Activated CD4-positive, alpha-beta T cell treated with anti-CD3 and anti-CD28 coated beads for 36 hours (primary cell): ENCODE results near the gene CES5A. TPM values are rescaled to one million over a fixed set of nuclear protein-coding genes. Genes with fewer than 3 reads are reported as not detected.

Experiments
- ATAC-seq: fragments of 200-7000 bp; cut with Tn5 transposase; one replicate; pipeline ENCODE4 v1.10.0; 2021; ENCODE audit warnings: mild to moderate bottlenecking, moderate library complexity
- CTCF ChIA-PET: fragments of 350-600 bp; sonication (Branson Sonifier 250); formaldehyde crosslinking; loops from one replicate; lab custom pipeline; 2021; ENCODE audit warnings: antibody characterized with exemption; lab: Charles Lee
- POLR2A ChIA-PET: fragments of 350-600 bp; sonication (Branson Sonifier 250); formaldehyde crosslinking; loops from one replicate; lab custom pipeline; 2021; ENCODE audit warnings: antibody characterized with exemption, inconsistent platforms; lab: Charles Lee
- DNase-seq: peaks from one replicate; pipeline ENCODE4 v3.0.0-alpha.2; 2020
- H3K27ac Mint-ChIP-seq: one replicate; pipeline ENCODE4 v1.8.0; 2021; ENCODE audit warnings: mixed read lengths
- H3K27me3 Mint-ChIP-seq: one replicate; pipeline ENCODE4 v1.8.0; 2021; ENCODE audit warnings: mixed read lengths
- H3K36me3 Mint-ChIP-seq: one replicate; pipeline ENCODE4 v1.8.0; 2021; ENCODE audit warnings: low read depth, mixed read lengths
- H3K4me1 Mint-ChIP-seq: one replicate; pipeline ENCODE4 v1.8.0; 2021; ENCODE audit warnings: mixed read lengths
- H3K4me3 Mint-ChIP-seq: one replicate; pipeline ENCODE4 v1.8.0; 2021; ENCODE audit warnings: mild to moderate bottlenecking, moderate library complexity, mixed read lengths
- H3K9me3 Mint-ChIP-seq: one replicate; pipeline ENCODE4 v1.8.0; 2021; ENCODE audit warnings: low read depth, mixed read lengths
- intact Hi-C, 2 experiments: fragments of 100-400 bp; cut with DNase I in 1 of 2; cut with micrococcal nuclease in 1 of 2; formaldehyde crosslinking; loops; one replicate each; pipeline versions ENCODE4 v1.14.2 to v1.15.1; 2022 to 2024; cut with DNase I, micrococcal nuclease
- total RNA-seq, 2 experiments: library from RNA; stranded (reverse); gene quantifications; one replicate each; pipeline ENCODE4 v1.2.3, GENCODE V29; 2021

The CES5A gene
- total RNA-seq, 2 experiments from 2014 or later, result not detected

DNA sequence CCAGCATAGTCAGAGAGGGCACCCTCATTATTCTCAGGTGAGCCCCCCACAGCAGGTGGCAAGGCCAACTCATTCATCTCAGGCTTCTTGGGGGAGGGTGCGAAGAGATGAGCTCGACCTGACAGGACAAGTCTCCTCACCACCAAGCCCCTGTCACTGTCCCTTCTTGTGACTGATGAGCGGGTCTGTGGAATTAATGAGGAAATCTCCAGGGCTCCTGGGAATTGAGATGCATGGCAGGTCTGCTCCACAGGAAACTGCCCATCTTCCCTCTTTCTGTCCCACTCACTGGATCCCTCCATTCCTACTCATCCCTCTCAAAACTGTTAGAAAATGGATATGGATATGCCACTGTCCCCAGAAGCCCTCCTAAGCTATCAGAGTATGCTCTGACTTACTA lies 32.5 kb upstream of the CES5A start:
- peaks cover 21% of the 10 kb centered on the region for H3K27me3 Mint-ChIP-seq
- intact Hi-C loops, result no loop called here
- ChIA-PET POLR2A (no interaction called here), CTCF (no interaction called here)
- no peak overlapping the region for H3K4me3 Mint-ChIP-seq
- H3K36me3 Mint-ChIP-seq, result no peaks in the 10 kb centered on the region
- H3K4me1 Mint-ChIP-seq, result no peaks in the 10 kb centered on the region
- DNase-seq, result no peak
- peaks cover 16% of the 10 kb centered on the region for H3K9me3 Mint-ChIP-seq
- H3K27ac Mint-ChIP-seq, result no peak overlapping the region
- ATAC-seq, result no peak

DNA sequence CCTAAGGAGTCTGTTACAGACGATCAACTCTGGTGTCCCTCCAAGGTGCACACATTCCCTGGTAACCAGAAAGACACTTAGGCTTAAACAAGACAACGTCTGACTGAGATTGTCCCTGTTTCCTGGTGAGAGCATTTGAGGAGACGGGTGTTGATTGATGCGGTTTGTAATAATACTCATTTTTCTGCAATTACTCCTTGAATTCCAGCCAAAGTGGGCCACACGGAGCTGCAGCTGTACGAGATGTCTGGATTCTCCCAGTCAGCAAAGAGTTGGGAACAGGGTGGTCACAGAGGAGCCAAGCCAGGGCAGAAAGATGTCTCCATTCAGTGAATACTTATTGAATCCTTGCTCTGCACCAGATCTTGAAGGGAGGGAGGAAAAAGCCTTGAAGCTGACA lies 30.9 kb upstream of the CES5A start:
- Mint-ChIP-seq H3K36me3 (no peaks in the 10 kb centered on the region), H3K27ac (no peak overlapping the region), H3K4me1 (no peaks in the 10 kb centered on the region), H3K4me3 (no peak overlapping the region), H3K27me3 (peaks cover 20% of the 10 kb centered on the region), H3K9me3 (peaks cover 18% of the 10 kb centered on the region)
- intact Hi-C loops, result no loop called here
- ATAC-seq, result no peak
- POLR2A ChIA-PET, result no interaction called here
- CTCF ChIA-PET, result no interaction called here
- DNase-seq, result no peak

DNA sequence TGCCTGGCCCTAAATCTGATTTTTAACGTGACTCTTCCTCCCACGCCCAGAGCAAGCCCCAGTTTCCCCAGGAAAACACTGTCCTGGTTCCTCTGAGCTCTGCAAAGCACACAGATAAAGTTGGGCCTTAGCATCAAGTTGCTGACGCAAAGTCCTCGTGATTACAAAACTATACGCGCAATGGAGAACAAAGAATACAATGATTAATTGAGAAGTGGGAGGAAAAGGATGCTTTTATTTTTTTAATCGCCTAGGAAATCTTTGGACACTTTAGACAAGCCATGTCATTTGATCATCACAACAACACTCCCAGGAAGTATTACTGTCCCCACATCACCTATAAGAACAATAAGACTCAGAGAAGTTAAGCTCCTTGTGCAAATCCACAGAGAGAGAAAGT lies 30.5 kb upstream of the CES5A start:
- no peaks in the 10 kb centered on the region for H3K4me1 Mint-ChIP-seq
- ChIA-PET POLR2A (no interaction called here), CTCF (no interaction called here)
- no peaks in the 10 kb centered on the region for H3K36me3 Mint-ChIP-seq
- H3K4me3 Mint-ChIP-seq, result no peak overlapping the region
- H3K27ac Mint-ChIP-seq, result no peak overlapping the region
- ATAC-seq, result no peak
- DNase-seq, result no peak
- peaks cover 15% of the 10 kb centered on the region for H3K9me3 Mint-ChIP-seq
- intact Hi-C loops, result no loop called here
- peaks cover 17% of the 10 kb centered on the region for H3K27me3 Mint-ChIP-seq

DNA sequence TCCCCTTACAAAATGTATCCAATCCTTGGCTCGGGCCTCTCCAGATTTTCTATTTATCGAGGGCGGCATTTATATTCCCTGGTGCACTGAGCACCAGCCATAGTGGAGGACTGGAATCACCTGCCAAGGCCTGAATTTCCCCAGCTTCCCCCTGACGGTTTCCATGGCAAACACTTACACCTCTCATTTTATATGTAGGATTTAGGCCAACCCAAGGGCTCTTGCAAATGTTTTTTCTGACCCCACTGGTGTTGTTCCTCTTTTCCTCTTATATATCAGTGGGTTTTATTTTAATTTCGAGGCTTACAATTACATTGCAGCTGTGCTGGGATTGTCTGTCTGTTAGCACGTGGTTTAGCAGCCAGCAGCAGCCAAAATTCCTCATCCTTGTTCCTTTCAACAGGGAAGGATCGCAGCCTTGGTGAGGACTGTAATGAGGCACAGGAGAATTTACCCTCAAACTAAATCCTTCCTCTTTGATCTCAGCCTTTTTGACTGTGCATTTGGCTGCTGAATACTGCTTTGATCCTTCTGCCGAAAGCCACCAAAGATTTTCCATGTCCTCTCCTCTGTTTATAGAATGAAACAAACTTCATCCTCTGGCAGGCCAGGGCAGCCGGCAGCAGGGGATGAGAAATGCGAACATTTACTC lies 26.5 kb upstream of the CES5A start:
- ChIA-PET POLR2A (no interaction called here), CTCF (no interaction called here)
- Mint-ChIP-seq H3K27ac (no peak overlapping the region), H3K4me3 (no peak overlapping the region), H3K36me3 (no peaks in the 10 kb centered on the region), H3K4me1 (no peaks in the 10 kb centered on the region), H3K27me3 (peaks cover 15% of the 10 kb centered on the region), H3K9me3 (peaks cover 17% of the 10 kb centered on the region)
- ATAC-seq, result no peak
- no peak for DNase-seq
- intact Hi-C loops, result no loop called here

DNA sequence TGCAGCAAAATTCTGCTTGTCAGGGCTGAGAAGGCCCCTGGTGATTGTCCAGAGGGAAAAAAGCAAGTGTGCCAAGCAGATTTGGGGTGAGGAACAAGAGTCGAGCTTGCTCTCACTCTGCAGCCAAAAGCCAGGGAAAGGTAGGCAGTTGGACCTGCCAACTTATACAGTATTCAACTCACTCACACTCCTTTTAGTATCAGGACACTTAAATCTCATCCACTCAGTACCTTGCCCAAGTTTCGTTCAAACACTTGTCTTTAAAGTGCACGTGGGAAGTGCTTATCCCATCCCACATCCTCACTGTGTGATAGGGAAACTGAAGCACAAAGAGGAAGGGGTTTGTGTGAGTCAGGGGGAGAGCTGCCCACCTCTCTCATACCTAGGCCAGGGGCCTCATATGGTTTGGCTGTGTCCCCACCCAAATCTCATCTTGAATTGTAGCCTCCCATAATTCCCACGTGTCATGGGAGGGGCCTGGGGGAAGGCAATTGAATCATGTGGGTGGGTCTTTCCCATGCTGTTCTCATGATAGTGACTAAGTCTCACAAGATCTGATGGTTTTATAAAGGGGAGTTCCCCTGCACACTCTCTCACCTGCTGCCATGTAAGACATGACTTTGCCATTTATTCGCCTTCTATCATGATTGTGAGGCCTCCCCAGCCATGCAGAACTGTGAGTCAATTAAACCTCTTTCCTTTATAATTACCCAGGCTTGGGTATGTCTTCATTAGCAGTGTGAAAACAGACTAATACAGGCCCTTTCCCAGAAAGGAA lies 25.6 kb upstream of the CES5A start:
- intact Hi-C loops, result no loop called here
- peak; percentile 32 for DNase-seq
- CTCF ChIA-PET, result no interaction called here
- Mint-ChIP-seq H3K36me3 (no peaks in the 10 kb centered on the region), H3K27ac (no peak overlapping the region), H3K27me3 (peaks cover 15% of the 10 kb centered on the region), H3K9me3 (peaks cover 23% of the 10 kb centered on the region), H3K4me1 (no peaks in the 10 kb centered on the region), H3K4me3 (no peak overlapping the region)
- ATAC-seq, result peak; percentile 70
- POLR2A ChIA-PET, result no interaction called here

DNA sequence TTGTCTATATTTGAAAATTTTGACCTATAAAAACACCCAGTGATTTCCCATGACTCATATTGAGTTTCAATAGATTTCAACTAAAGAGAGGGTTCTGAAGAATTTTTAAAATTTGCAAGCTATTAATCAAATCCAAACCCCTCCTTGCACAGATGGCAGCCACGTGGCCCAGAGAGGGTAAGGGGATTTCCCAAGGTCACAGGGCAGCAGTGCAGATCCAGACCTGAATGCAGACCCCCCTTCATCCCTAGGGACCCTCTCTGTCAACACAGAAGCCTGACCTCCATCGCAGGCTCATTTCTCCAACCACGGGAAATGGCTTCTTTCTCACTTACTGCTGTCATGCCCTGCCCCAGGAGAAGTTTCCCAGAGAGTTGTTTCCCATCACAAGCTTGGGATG lies 24.7 kb upstream of the CES5A start:
- H3K27ac Mint-ChIP-seq, result no peak overlapping the region
- no peaks in the 10 kb centered on the region for H3K36me3 Mint-ChIP-seq
- ChIA-PET POLR2A (no interaction called here), CTCF (interaction anchor here (0.5 kb wide), 1 partner anchor 193 kb away, joined by 3 read pairs; no protein-coding TSS in a partner anchor)
- DNase-seq, result peak; percentile 6
- peaks cover 26% of the 10 kb centered on the region for H3K9me3 Mint-ChIP-seq
- no peak overlapping the region for H3K4me3 Mint-ChIP-seq
- intact Hi-C loops, result no loop called here
- no peaks in the 10 kb centered on the region for H3K4me1 Mint-ChIP-seq
- ATAC-seq, result no peak
- peaks cover 13% of the 10 kb centered on the region for H3K27me3 Mint-ChIP-seq

DNA sequence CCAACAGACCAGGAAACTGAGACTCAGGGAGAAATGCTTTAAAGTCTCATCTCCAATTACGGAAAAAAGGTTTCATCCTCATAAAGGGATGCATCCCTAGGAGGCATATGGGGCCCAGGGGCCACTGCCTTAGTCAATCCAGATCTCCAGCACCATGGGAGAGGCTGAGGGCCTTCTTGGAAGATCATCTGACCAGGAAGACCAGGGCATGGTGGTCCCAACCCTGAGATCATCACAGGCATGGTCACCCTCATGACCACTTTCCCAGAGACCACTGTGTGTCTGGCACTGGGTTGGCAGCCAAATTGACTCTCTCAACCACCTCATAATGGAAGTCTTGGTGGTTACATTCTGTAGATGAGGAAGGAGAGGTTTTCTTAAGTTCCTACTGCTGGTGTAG lies 23.4 kb upstream of the CES5A start:
- Mint-ChIP-seq H3K36me3 (no peaks in the 10 kb centered on the region), H3K9me3 (peaks cover 22% of the 10 kb centered on the region), H3K27me3 (peaks cover 10% of the 10 kb centered on the region), H3K4me1 (no peaks in the 10 kb centered on the region), H3K4me3 (no peak overlapping the region), H3K27ac (no peak overlapping the region)
- ATAC-seq, result no peak
- intact Hi-C loops, result no loop called here
- ChIA-PET CTCF (no interaction called here), POLR2A (no interaction called here)
- no peak for DNase-seq

DNA sequence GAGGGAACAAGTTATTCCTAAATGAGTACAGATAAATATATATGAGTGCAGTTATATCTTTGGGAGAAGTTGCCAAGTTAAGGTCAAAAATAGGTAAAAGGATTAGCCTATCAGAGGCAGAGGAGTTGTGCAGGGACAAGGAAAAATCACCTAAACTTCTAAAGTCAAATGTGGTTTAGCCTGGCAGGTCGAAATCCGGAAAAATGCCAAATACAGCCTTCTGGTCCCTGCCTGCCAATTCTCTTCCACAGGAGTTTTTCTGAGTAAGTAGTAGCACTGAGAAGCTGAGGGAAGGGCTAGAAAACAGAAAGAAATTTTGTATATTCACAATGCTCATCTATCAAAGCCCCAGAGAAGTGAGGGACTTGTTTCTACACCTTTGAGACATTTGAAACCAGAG lies 17.6 kb upstream of the CES5A start:
- DNase-seq, result no peak
- POLR2A ChIA-PET, result no interaction called here
- no peak overlapping the region for H3K27ac Mint-ChIP-seq
- intact Hi-C loops, result no loop called here
- H3K4me3 Mint-ChIP-seq, result no peak overlapping the region
- CTCF ChIA-PET, result no interaction called here
- peaks cover 2% of the 10 kb centered on the region for H3K27me3 Mint-ChIP-seq
- H3K4me1 Mint-ChIP-seq, result no peaks in the 10 kb centered on the region
- H3K9me3 Mint-ChIP-seq, result peaks cover 32% of the 10 kb centered on the region
- no peaks in the 10 kb centered on the region for H3K36me3 Mint-ChIP-seq
- no peak for ATAC-seq

DNA sequence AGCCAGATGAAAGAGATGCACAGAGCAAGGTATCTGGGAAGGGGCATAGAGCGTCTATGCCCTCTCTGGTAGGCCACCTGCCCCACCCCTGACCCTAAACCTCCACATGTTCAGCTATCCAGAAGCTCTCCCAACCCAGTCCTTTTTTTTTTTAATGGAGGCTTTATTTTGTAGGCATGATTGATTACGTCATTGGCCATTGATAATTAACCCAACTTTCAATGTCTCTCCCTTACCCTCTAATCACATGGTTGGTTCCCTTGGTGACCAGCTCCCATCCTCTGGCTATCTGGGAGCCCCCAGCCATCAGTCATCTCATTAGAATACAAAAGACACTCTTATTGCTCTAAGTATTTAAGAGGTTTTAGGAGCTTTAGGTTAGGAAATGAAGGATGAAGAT lies 14.3 kb upstream of the CES5A start:
- no peaks in the 10 kb centered on the region for H3K4me1 Mint-ChIP-seq
- DNase-seq (no peak), ATAC-seq (no peak)
- H3K9me3 Mint-ChIP-seq, result peaks cover 21% of the 10 kb centered on the region
- intact Hi-C loops, result no loop called here
- H3K27ac Mint-ChIP-seq, result no peak overlapping the region
- no peaks in the 10 kb centered on the region for H3K36me3 Mint-ChIP-seq
- ChIA-PET CTCF (interaction anchor here (0.6 kb wide), 1 partner anchor 191 kb away, joined by 3 read pairs; no protein-coding TSS in a partner anchor), POLR2A (interaction anchor here (0.7 kb wide), 1 partner anchor 85 kb away, joined by 3 read pairs; no protein-coding TSS in a partner anchor)
- H3K27me3 Mint-ChIP-seq, result peaks cover 4% of the 10 kb centered on the region
- no peak overlapping the region for H3K4me3 Mint-ChIP-seq

DNA sequence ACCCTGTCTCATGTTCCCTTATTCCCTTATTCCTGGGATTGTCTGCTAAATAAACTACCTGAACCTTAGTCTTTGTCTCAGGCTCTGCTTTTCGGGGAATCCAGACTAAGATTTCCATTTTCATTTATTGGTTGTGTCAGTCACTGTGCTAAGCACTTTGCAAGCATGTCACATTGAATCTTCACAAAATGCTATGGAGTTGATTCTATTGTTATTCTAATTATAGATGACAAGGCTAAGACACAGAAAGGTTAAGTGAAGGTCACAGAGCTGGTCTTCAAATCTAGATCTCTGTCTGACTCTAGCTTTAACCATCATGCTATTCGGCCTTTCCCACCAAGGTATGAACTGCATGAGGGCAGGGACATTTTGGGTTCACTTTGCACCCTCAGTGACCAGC lies 13.4 kb upstream of the CES5A start:
- Mint-ChIP-seq H3K4me1 (no peaks in the 10 kb centered on the region), H3K9me3 (peaks cover 20% of the 10 kb centered on the region), H3K36me3 (no peaks in the 10 kb centered on the region), H3K27me3 (peaks cover 6% of the 10 kb centered on the region), H3K27ac (no peak overlapping the region), H3K4me3 (no peak overlapping the region)
- intact Hi-C loops, result no loop called here
- ChIA-PET CTCF (interaction anchor here (1.3 kb wide), 1 partner anchor 15 kb away, joined by 4 read pairs; no protein-coding TSS in a partner anchor), POLR2A (no interaction called here)
- ATAC-seq, result no peak
- DNase-seq, result no peak

DNA sequence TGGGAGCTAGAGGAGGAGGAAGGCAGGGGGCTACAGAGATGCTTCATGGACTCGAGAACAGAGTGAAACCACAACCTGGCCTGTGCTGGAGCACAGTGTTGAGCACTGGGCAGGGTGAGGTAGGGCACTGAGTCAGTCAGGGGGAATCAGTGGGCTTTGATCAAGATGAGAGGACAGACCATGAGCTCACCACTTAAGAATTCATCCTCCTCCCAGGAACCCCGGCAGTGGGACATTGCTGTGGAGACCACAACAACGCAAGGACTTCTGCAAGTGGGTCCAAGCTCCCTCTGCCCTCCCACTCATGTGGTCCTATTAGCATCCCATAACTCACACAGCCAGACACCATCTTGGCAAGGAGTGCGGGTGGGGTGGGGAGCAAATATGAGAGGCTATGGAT lies 1.7 kb upstream of the CES5A start:
- ChIA-PET CTCF (no interaction called here), POLR2A (no interaction called here)
- H3K27me3 Mint-ChIP-seq, result peaks cover 9% of the 10 kb centered on the region
- no peak overlapping the region for H3K4me3 Mint-ChIP-seq
- intact Hi-C loops, result no loop called here
- H3K36me3 Mint-ChIP-seq, result no peaks in the 10 kb centered on the region
- no peaks in the 10 kb centered on the region for H3K4me1 Mint-ChIP-seq
- H3K27ac Mint-ChIP-seq, result no peak overlapping the region
- no peak for ATAC-seq
- H3K9me3 Mint-ChIP-seq, result no peaks in the 10 kb centered on the region
- no peak for DNase-seq

DNA sequence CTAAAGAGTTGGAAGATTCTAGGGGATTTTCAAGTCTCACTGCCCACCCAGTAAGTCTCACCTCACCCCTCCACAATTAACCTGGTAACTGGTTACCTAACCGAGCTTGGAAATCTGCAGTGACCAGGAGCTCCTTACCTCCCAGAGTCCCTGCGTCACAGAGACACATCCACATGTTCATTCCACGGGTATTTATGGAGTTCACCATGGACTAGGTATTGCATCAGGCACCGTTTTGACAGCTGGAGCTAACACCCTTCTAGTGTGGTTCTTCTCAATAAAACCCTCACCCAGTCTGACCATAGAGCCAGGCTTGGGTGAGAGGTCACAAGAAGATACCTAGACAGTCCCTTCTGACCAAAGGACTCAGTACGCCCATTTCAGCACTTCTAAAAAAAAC lies 2.1 kb downstream of the CES5A start:
- ATAC-seq (no peak), DNase-seq (no peak)
- POLR2A ChIA-PET, result no interaction called here
- H3K4me1 Mint-ChIP-seq, result no peaks in the 10 kb centered on the region
- CTCF ChIA-PET, result interaction anchor here (1.3 kb wide), 1 partner anchor 15 kb away, joined by 4 read pairs; no protein-coding TSS in a partner anchor
- intact Hi-C loops, result no loop called here
- H3K27ac Mint-ChIP-seq, result no peak overlapping the region
- no peaks in the 10 kb centered on the region for H3K36me3 Mint-ChIP-seq
- no peak overlapping the region for H3K4me3 Mint-ChIP-seq
- H3K9me3 Mint-ChIP-seq, result no peaks in the 10 kb centered on the region
- peaks cover 7% of the 10 kb centered on the region for H3K27me3 Mint-ChIP-seq
